ENCODE measurements around the gene CARD9. TPM values are rescaled to one million over a fixed set of nuclear protein-coding genes. Genes with fewer than 3 reads are reported as not detected.

Gene CARD9
- total and polyA plus RNA-seq, 2 of the 4 experiments (the other 2 are of a cell fraction): 0.36 to 1.9 TPM

DNA sequence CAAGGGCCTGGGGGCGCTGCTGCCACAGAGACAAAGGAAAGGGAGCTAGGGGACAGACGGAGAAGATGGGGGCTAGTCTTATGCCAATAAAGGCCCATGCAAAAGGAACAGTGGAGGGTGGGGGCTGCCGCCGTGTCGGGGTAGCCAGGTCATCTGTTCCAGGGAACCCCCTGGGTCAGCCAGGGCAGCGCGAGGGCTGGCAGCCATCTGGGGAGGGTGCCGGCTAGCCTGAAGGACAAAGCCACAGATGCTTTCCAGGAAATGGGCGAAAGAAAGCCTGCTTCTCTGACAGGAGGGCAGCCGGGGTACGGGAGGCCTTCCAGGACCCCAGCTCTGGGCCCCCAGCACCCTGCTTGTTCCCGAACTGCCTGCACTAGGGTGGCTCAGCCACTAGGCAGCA is 1.6 kb upstream of the CARD9 start:
- POLR2A ChIA-PET (ENCODE audit: unreplicated experiment): no interaction called here
- CTCF ChIA-PET: interaction anchor here (1.2 kb wide), 1 partner anchor 62 kb away, joined by 4 read pairs; no protein-coding TSS in a partner anchor
- no peaks in the 10 kb centered on the region for H3K9me3 ChIP-seq (ENCODE audit: control insufficient read depth, insufficient read depth, low read length)

More for the DNA sequence above, 1.6 kb upstream of the CARD9 start:
- Histone ChIP-seq H3K4me3 (ENCODE audit: insufficient read depth, low read depth, low read length) (no peak overlapping the region), H3K4ac (ENCODE audit: low read depth, low read length) (no peak overlapping the region), H3K23ac (ENCODE audit: low read depth, low read length) (no peak overlapping the region), H3K27me3 (ENCODE audit: control insufficient read depth, insufficient read depth, low read length) (no peaks in the 10 kb centered on the region), H3K18ac (ENCODE audit: low read depth, low read length) (no peak overlapping the region), H2AFZ (replicated peaks; ENCODE audit: low read length, poor library complexity) (no peak overlapping the region), H4K5ac (ENCODE audit: low read depth, low read length) (no peak overlapping the region), H2BK20ac (ENCODE audit: low read depth, low read length) (no peak overlapping the region), H3K9me1 (ENCODE audit: insufficient read depth, low read length) (peaks cover 9% of the 10 kb centered on the region), H3K79me1 (ENCODE audit: low read depth in 1 of 2, low read length in 2 of 2) (no peaks in the 10 kb centered on the region; a peak in 1 of 4 replicates), H2AK9ac (replicated peaks; ENCODE audit: low read depth, low read length, poor library complexity) (no peak overlapping the region), H2AK5ac (ENCODE audit: low read depth, low read length) (no peak overlapping the region), H3K56ac (ENCODE audit: extremely low read depth, insufficient read depth, low read length) (no peak overlapping the region), H3K14ac (replicated peaks; ENCODE audit: low read depth, low read length) (no peak overlapping the region), H4K91ac (ENCODE audit: insufficient read depth, low read depth, low read length) (no peak overlapping the region), H3K36me3 (ENCODE audit: control insufficient read depth, insufficient read depth, low read length) (peaks cover 16% of the 10 kb centered on the region), H3K4me2 (ENCODE audit: low read depth, low read length) (no peak overlapping the region), H3K4me1 (ENCODE audit: control insufficient read depth, insufficient read depth, low read length) (peaks cover 15% of the 10 kb centered on the region), H4K20me1 (ENCODE audit: insufficient read depth, low read length) (no peaks in the 10 kb centered on the region), H2BK15ac (ENCODE audit: low read depth, low read length) (no peak overlapping the region), H4K8ac (ENCODE audit: low read depth in 2 of 2, low read length in 2 of 2) (no peak overlapping the region), H2BK120ac (ENCODE audit: low read depth, low read length) (no peak overlapping the region), H3K27ac (ENCODE audit: insufficient read depth, low read length) (no peak overlapping the region), H3K9ac (ENCODE audit: low read depth, low read length) (no peak overlapping the region), H2BK5ac (ENCODE audit: low read depth, low read length, poor library complexity, severe bottlenecking) (no peak overlapping the region)
- no TSS peak for BruUV-seq (replicated peaks)
- intact Hi-C loops (cut with micrococcal nuclease) (no loop called here), in situ Hi-C loops (cut with MboI; ENCODE audit: low sequenced_read_pairs) (no loop called here), dilution Hi-C loops (cut with HindIII; ENCODE audit: low sequenced_read_pairs, unreplicated experiment) (no loop called here)
- 93% methylated on average over 8 of the region's 12 CpGs; no CpG with 5 or more reads in 1 of the 2 experiments for WGBS, 2 experiments (ENCODE audit: extremely low coverage in 2 of 2, insufficient read length in 1 of 2)
- ATAC-seq (ENCODE audit: low read depth) (no peak), DNase-seq (no peak)
- TF ChIP-seq CHD1 (IDR thresholded peaks at IDR 0.05; ENCODE audit: low read depth, low read length): no peak
- TF ChIP-seq RCOR1 (IDR thresholded peaks at IDR 0.05; ENCODE audit: insufficient replicate concordance, low read length): no peak
- no peak for TF ChIP-seq SMC3 (IDR thresholded peaks at IDR 0.05; ENCODE audit: low read depth, low read length)
- TF ChIP-seq USF2 (IDR thresholded peaks at IDR 0.05; ENCODE audit: low read depth, low read length): no peak
- no peak for TF ChIP-seq RFX5 (IDR thresholded peaks at IDR 0.05; ENCODE audit: low read depth, low read length)
- TF ChIP-seq MXI1 (IDR thresholded peaks at IDR 0.05; ENCODE audit: borderline replicate concordance, low read depth, low read length): no peak
- TF ChIP-seq CEBPB (IDR thresholded peaks at IDR 0.05; ENCODE audit: low read depth, low read length): no peak
- no peak for TF ChIP-seq BHLHE40 (IDR thresholded peaks at IDR 0.05; ENCODE audit: low read depth, low read length)
- TF ChIP-seq, protein P1, sequence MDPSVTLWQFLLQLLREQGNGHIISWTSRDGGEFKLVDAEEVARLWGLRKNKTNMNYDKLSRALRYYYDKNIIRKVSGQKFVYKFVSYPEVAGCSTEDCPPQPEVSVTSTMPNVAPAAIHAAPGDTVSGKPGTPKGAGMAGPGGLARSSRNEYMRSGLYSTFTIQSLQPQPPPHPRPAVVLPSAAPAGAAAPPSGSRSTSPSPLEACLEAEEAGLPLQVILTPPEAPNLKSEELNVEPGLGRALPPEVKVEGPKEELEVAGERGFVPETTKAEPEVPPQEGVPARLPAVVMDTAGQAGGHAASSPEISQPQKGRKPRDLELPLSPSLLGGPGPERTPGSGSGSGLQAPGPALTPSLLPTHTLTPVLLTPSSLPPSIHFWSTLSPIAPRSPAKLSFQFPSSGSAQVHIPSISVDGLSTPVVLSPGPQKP (IDR thresholded peaks at IDR 0.05; ENCODE audit: borderline replicate concordance, low read depth, low read length): no peak
- TF ChIP-seq FOS (IDR thresholded peaks at IDR 0.05; ENCODE audit: low read depth, low read length): no peak
- no peak for TF ChIP-seq MAFK (IDR thresholded peaks at IDR 0.05; ENCODE audit: low read depth, low read length)
- no peak for TF ChIP-seq NFE2L2 (IDR thresholded peaks at IDR 0.05; ENCODE audit: low read depth, low read length)
- TF ChIP-seq MAZ (IDR thresholded peaks at IDR 0.05; ENCODE audit: borderline replicate concordance, low read depth, low read length): no peak
- TF ChIP-seq CTCF (conservative IDR thresholded peaks at IDR 0.05; ENCODE audit: low read depth, low read length): no peak
- TF ChIP-seq RAD21 (IDR thresholded peaks at IDR 0.05; ENCODE audit: low read length): no peak
- no peak for TF ChIP-seq POLR2A (IDR thresholded peaks at IDR 0.05; ENCODE audit: low read depth, low read length)

Data from IMR-90 (cell line).